ENCODE data around the gene CCDC157. TPM values are rescaled to one million over a fixed set of nuclear protein-coding genes. Genes with fewer than 3 reads are reported as not detected.

The CCDC157 gene
- total and polyA plus RNA-seq, 9 of the 15 experiments (the other 6 are each of a cell fraction or from before 2014, with no cell fraction given) = 0.04 to 1.3 (median 0.68) TPM

DNA sequence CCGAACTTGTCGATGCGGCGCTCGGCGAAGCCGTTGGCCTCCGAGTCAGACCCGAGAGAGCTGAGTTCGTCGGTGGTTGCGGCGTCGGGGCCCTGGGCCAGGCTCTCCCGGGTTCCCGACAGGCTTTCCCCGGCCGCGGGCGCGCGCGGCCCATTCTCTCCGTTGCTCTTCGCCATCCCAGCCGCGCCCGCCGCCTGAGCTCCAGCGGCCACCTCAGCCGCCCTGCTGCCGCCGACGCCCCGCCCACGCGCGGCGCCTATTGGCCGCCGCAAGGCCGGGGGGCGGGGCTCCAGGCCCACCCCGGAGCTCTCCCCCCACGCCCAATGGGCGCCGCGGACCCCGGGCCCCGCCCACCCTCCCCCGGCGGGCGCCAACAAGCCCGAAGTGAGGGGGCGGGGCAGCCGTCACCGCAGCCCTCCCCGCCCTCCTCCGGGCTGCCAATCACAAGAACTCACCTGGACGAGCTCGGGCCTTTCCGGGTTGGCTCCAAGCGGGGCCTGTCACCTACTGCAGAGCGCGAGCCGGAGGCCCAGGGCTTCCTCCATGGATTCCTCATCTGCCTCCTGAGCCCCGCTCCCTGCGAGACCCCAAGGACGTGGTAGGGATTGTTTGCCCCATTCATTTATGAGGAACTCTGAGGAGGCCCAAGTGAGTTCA, 30.0 kb upstream of the CCDC157 start, which contains the start of gene TBC1D10A (continued):
- TF ChIP-seq ZNF609 (CRISPR knock-in tag; IDR thresholded peaks at IDR 0.05; ENCODE audit: borderline replicate concordance) (no peak), BRF2 (IDR thresholded peaks at IDR 0.05; ENCODE audit: borderline replicate concordance, insufficient read depth, insufficient read length) (no peak), VEZF1 (CRISPR knock-in tag; IDR thresholded peaks at IDR 0.05) (peak; percentile 94), L3MBTL2 (IDR thresholded peaks at IDR 0.05) (peak; percentile 50; the same call in 1 of the 2 replicates), MAX (CRISPR knock-in tag; IDR thresholded peaks at IDR 0.05) (no peak), GATAD2B (IDR thresholded peaks at IDR 0.05; ENCODE audit: borderline replicate concordance) (no peak), NELFE (IDR thresholded peaks at IDR 0.05; ENCODE audit: insufficient read depth, insufficient read length) (no peak), CBX2 (IDR thresholded peaks at IDR 0.05; ENCODE audit: insufficient read depth, low read length, poor library complexity, severe bottlenecking) (no peak), HMBOX1 (IDR thresholded peaks at IDR 0.05) (no peak), SIN3B (IDR thresholded peaks at IDR 0.05; ENCODE audit: low read depth) (no peak), ZBTB33 (CRISPR knock-in tag; IDR thresholded peaks at IDR 0.05) (no peak), MAZ (CRISPR knock-in tag; conservative IDR thresholded peaks at IDR 0.05 in 1 of 2, IDR thresholded peaks at IDR 0.05 in 1 of 2) (no peak), RFX5 (IDR thresholded peaks at IDR 0.05; ENCODE audit: low read depth, low read length) (no peak), HDAC8 (tag; IDR thresholded peaks at IDR 0.05) (no peak), XRCC5 (IDR thresholded peaks at IDR 0.05; ENCODE audit: low read depth, low read length) (no peak)
